Measurements from ENCODE around the gene KLHDC3.
"Not testable (repeated sequence)": the region's sequence is repeated elsewhere in the genome, so short reads cannot be mapped to it uniquely, and the experiment has no call there.

The KLHDC3 gene

GRCh38 chr6:42988486-42989020 is 25.5 kb upstream of the KLHDC3 start:
- no peak for DNase-seq

GRCh38 chr6:42989923-42990322 is 24.1 kb upstream of the KLHDC3 start:
- no peak for DNase-seq

- no peak for DNase-seq
These were observed 20.6 kb upstream of the KLHDC3 start for GRCh38 chr6:42993445-42993844.

- no peak for DNase-seq
These were observed 17.5 kb upstream of the KLHDC3 start for GRCh38 chr6:42996513-42996912.

GRCh38 chr6:42998205-42998604 is 15.8 kb upstream of the KLHDC3 start:
- not testable (repeated sequence) for DNase-seq

GRCh38 chr6:43001843-43002242 is 12.2 kb upstream of the KLHDC3 start:
- DNase-seq, result no peak

- no peak for DNase-seq
These were observed 8.2 kb upstream of the KLHDC3 start for GRCh38 chr6:43005844-43006243.

GRCh38 chr6:43006251-43006650 is 7.8 kb upstream of the KLHDC3 start:
- no peak for DNase-seq

GRCh38 chr6:43007126-43007525 is 6.9 kb upstream of the KLHDC3 start:
- no peak for DNase-seq

GRCh38 chr6:43009124-43009523 is 4.9 kb upstream of the KLHDC3 start:
- peak; percentile 14 to 54 (median 44) for DNase-seq

- no peak for DNase-seq
These were observed 2.8 kb upstream of the KLHDC3 start for GRCh38 chr6:43011207-43011606.

GRCh38 chr6:43012364-43012763 is 1.7 kb upstream of the KLHDC3 start:
- no peak for DNase-seq

- peak; percentile 35 to 57 (median 51) for DNase-seq
These were observed 779 bp upstream of the KLHDC3 start for GRCh38 chr6:43013097-43013842.

- peak in 3 of 4 experiments; percentile 26 to 33 (median 30) for DNase-seq
These were observed 423 bp downstream of the KLHDC3 start for GRCh38 chr6:43014434-43014909.

- peak; percentile 4 to 51 (median 44) for DNase-seq
These were observed 2.3 kb downstream of the KLHDC3 start for GRCh38 chr6:43016176-43016942.

- DNase-seq, result no peak
These were observed 2.9 kb downstream of the KLHDC3 start for GRCh38 chr6:43016943-43017334.

- no peak for DNase-seq
These were observed 5.1 kb downstream of the KLHDC3 start for GRCh38 chr6:43019152-43019551.

GRCh38 chr6:43020052-43020705 is 6.1 kb downstream of the KLHDC3 start:
- peak in 2 of 4 experiments; percentile 28 to 44 for DNase-seq

GRCh38 chr6:43020847-43021246 is 6.8 kb downstream of the KLHDC3 start:
- no peak for DNase-seq

GRCh38 chr6:43021270-43022047 is 7.4 kb downstream of the KLHDC3 start, which contains the start of gene RRP36:
Gene RRP36, plus strand, starts transcription at chr6:43021623. Its CDS starts 32 bp downstream, at chr6:43021655.
- peak; percentile 81 to 92 (median 86) for DNase-seq

GRCh38 chr6:43024436-43024835 is 10.4 kb downstream of the KLHDC3 start:
- DNase-seq, result no peak

GRCh38 chr6:43026365-43026764 is 12.3 kb downstream of the KLHDC3 start:
- no peak for DNase-seq

Data from suppressor macrophage (primary cell).